IMR-90 (cell line): ENCODE data around the gene MGAT1. TPM values are rescaled to one million over a fixed set of nuclear protein-coding genes. Genes with fewer than 3 reads are reported as not detected.
A peak's percentile ranks its signal among the peaks of the same experiment; 100 is the strongest.

Source experiments
- ATAC-seq: fragments of 200-7000 bp; cut with Tn5 transposase; 2 replicates; pipeline ENCODE4 v1.9.1; 2020; ENCODE audit warnings: low read depth, mild to moderate bottlenecking, moderate library complexity
- BruUV-seq: library from RNA; stranded (reverse); fragments of 400-500 nt; replicated peaks from 2 replicates; lab custom pipeline; 2021; lab: Mats Ljungman, UMichigan
- CTCF ChIA-PET: fragments of 300-600 bp; formaldehyde crosslinking; extraction: SDS; loops from one replicate; lab custom pipeline; 2021; ENCODE audit warnings: antibody characterized with exemption; lab: Yijun Ruan, JAX
- POLR2A ChIA-PET: fragments of 300-600 bp; sonication (Branson Sonifier 250); formaldehyde crosslinking; loops from one replicate; lab custom pipeline; 2022; ENCODE audit warnings: antibody characterized with exemption; ENCODE audit not compliant: unreplicated experiment; lab: Charles Lee
- DNase-seq: peaks from one replicate; pipeline ENCODE4 v3.0.0; 2013
- H2AFZ ChIP-seq: replicated peaks from 2 replicates; pipeline ENCODE3; 2013; ENCODE audit warnings: low read length, mild to moderate bottlenecking; ENCODE audit not compliant: poor library complexity
- H2AK5ac ChIP-seq: 2 replicates; pipeline ENCODE4 v1.6.1; 2013; ENCODE audit warnings: low read depth, low read length, inconsistent platforms
- H2AK9ac ChIP-seq: replicated peaks from 2 replicates; pipeline ENCODE3; 2013; ENCODE audit warnings: mild to moderate bottlenecking, low read depth, low read length, moderate library complexity; ENCODE audit not compliant: poor library complexity
- H2BK120ac ChIP-seq: 2 replicates; pipeline ENCODE4 v1.6.1; 2013; ENCODE audit warnings: low read depth, low read length, inconsistent platforms
- H2BK15ac ChIP-seq: 3 replicates; pipeline ENCODE4 v1.6.1; 2013; ENCODE audit warnings: low read depth, low read length, inconsistent platforms
- H2BK20ac ChIP-seq: 2 replicates; pipeline ENCODE4 v1.6.1; 2013; ENCODE audit warnings: low read depth, mild to moderate bottlenecking, inconsistent platforms, low read length, moderate library complexity
- H2BK5ac ChIP-seq: 2 replicates; pipeline ENCODE4 v1.6.1; 2013; ENCODE audit warnings: mild to moderate bottlenecking, low read depth, low read length, inconsistent platforms; ENCODE audit not compliant: poor library complexity, severe bottlenecking
- H3K14ac ChIP-seq: replicated peaks from 2 replicates; pipeline ENCODE4 v1.6.1; 2013; ENCODE audit warnings: low read depth, low read length, inconsistent platforms
- H3K18ac ChIP-seq: 2 replicates; pipeline ENCODE4 v1.6.1; 2013; ENCODE audit warnings: low read depth, low read length, control low read depth
- H3K23ac ChIP-seq: 2 replicates; pipeline ENCODE4 v1.6.1; 2013; ENCODE audit warnings: low read depth, low read length, inconsistent platforms
- H3K27ac ChIP-seq: 2 replicates; pipeline ENCODE4 v1.5.1; 2013; ENCODE audit warnings: mild to moderate bottlenecking, control low read depth, low read length; ENCODE audit not compliant: insufficient read depth
- H3K27me3 ChIP-seq: 2 replicates; pipeline ENCODE4 v1.6.1; 2013; ENCODE audit warnings: low read length; ENCODE audit not compliant: control insufficient read depth, insufficient read depth
- H3K36me3 ChIP-seq: 2 replicates; pipeline ENCODE4 v1.6.1; 2013; ENCODE audit warnings: low read length, mixed read lengths; ENCODE audit not compliant: control insufficient read depth, insufficient read depth
- H3K4ac ChIP-seq: 2 replicates; pipeline ENCODE4 v1.6.1; 2013; ENCODE audit warnings: low read depth, low read length, inconsistent platforms
- H3K4me1 ChIP-seq: 2 replicates; pipeline ENCODE4 v1.6.1; 2013; ENCODE audit warnings: low read length, mixed read lengths; ENCODE audit not compliant: control insufficient read depth, insufficient read depth
- H3K4me2 ChIP-seq: 2 replicates; pipeline ENCODE4 v1.6.1; 2013; ENCODE audit warnings: low read depth, mild to moderate bottlenecking, control low read depth, low read length, moderate library complexity
- H3K4me3 ChIP-seq: 2 replicates; pipeline ENCODE4 v1.5.1; 2013; ENCODE audit warnings: low read depth, mild to moderate bottlenecking, control low read depth, low read length, moderate library complexity; ENCODE audit not compliant: insufficient read depth
- H3K56ac ChIP-seq: 2 replicates; pipeline ENCODE4 v1.6.1; 2013; ENCODE audit warnings: low read length, inconsistent platforms; ENCODE audit not compliant: insufficient read depth; ENCODE audit errors: extremely low read depth
- H3K79me1 ChIP-seq, 2 experiments: 2 replicates each; pipeline ENCODE4 v1.6.1; 2013; ENCODE audit warnings: low read length in 2 of 2, inconsistent platforms in 1 of 2, low read depth in 1 of 2
- H3K9ac ChIP-seq: 2 replicates; pipeline ENCODE4 v1.6.1; 2013; ENCODE audit warnings: low read depth, low read length, control low read depth
- H3K9me1 ChIP-seq: 2 replicates; pipeline ENCODE4 v1.6.1; 2013; ENCODE audit warnings: low read length, inconsistent platforms; ENCODE audit not compliant: insufficient read depth
- H3K9me3 ChIP-seq: 2 replicates; pipeline ENCODE4 v1.6.1; 2013; ENCODE audit warnings: low read length; ENCODE audit not compliant: control insufficient read depth, insufficient read depth
- H4K20me1 ChIP-seq: 2 replicates; pipeline ENCODE4 v1.6.1; 2013; ENCODE audit warnings: low read length, inconsistent platforms; ENCODE audit not compliant: insufficient read depth
- H4K5ac ChIP-seq: 2 replicates; pipeline ENCODE4 v1.6.1; 2013; ENCODE audit warnings: mild to moderate bottlenecking, low read depth, low read length, control low read depth
- H4K8ac ChIP-seq, 2 experiments: 2 replicates each; pipeline ENCODE4 v1.6.1; 2013; ENCODE audit warnings: low read depth in 2 of 2, low read length in 2 of 2, control low read depth in 1 of 2, inconsistent platforms in 1 of 2
- H4K91ac ChIP-seq: 2 replicates; pipeline ENCODE4 v1.6.1; 2013; ENCODE audit warnings: low read depth, low read length, inconsistent platforms; ENCODE audit not compliant: insufficient read depth
- CEBPB ChIP-seq: IDR thresholded peaks from 2 replicates; pipeline ENCODE4 v1.6.1; 2012; ENCODE audit warnings: low read depth, low read length, improper control_type of control experiment
- CTCF ChIP-seq: conservative IDR thresholded peaks from 2 replicates; pipeline ENCODE4 v1.5.1; 2012; ENCODE audit warnings: mild to moderate bottlenecking, low read depth, low read length, improper control_type of control experiment
- MXI1 ChIP-seq: IDR thresholded peaks from 2 replicates; pipeline ENCODE4 v1.6.1; 2012; ENCODE audit warnings: low read depth, mild to moderate bottlenecking, low read length, moderate library complexity, borderline replicate concordance
- NFE2L2 ChIP-seq: fragments of 150-350 bp; IDR thresholded peaks from 2 replicates; pipeline ENCODE4 v1.6.1; 2016; ENCODE audit warnings: low read depth, mild to moderate bottlenecking, low read length
- POLR2A ChIP-seq: IDR thresholded peaks from 2 replicates; pipeline ENCODE4 v1.6.1; 2012; ENCODE audit warnings: mild to moderate bottlenecking, low read depth, low read length
- WGBS, 2 experiments: methylation state at CpG; one replicate each; pipeline versions ENCODE4 v1.1.5 to v1.1.7; 2013; ENCODE audit warnings: missing lambda C conversion rate in 2 of 2; ENCODE audit not compliant: insufficient read length in 1 of 2; ENCODE audit errors: extremely low coverage in 2 of 2; 5-methylcytosine and 5-hydroxymethylcytosine counted together
- dilution Hi-C: fragments of 300-500 bp; cut with HindIII; formaldehyde crosslinking; loops from one replicate; pipeline ENCODE4 v1.14.3; 2018; ENCODE audit warnings: low sequenced_read_pairs; ENCODE audit not compliant: unreplicated experiment
- in situ Hi-C: fragments of 300-500 bp; cut with MboI; formaldehyde crosslinking; loops from 3 replicates; pipeline ENCODE4 v1.14.3; 2019; ENCODE audit warnings: low sequenced_read_pairs, inconsistent platforms, mixed read lengths
- intact Hi-C: fragments of 100-400 bp; cut with micrococcal nuclease; formaldehyde crosslinking; loops from 2 replicates; pipeline ENCODE4 v1.10.0; 2022
- polyA plus RNA-seq, 3 experiments: library from polyadenylated mRNA; depleted of rRNA; stranded (reverse); fragments of >200 nt; gene quantifications; 2 replicates each; pipeline ENCODE4 v1.2.3, GENCODE V29; 2012; ENCODE audit warnings: low replicate concordance in 1 of 3
- total RNA-seq: library from RNA; depleted of rRNA; stranded (reverse); fragments of >200 nt; gene quantifications from 2 replicates; pipeline ENCODE4 v1.2.3, GENCODE V29; 2012
- TF ChIP-seq, protein P1 (sequence below): fragments of 150-350 bp; IDR thresholded peaks from 2 replicates; pipeline ENCODE4 v1.6.1; 2017; ENCODE audit warnings: mild to moderate bottlenecking, antibody characterized with exemption, low read length, low read depth

MGAT1 gene
- total and polyA plus RNA-seq, 2 of the 4 experiments (the other 2 are of a cell fraction) = 56.3 to 141 TPM

DNA sequence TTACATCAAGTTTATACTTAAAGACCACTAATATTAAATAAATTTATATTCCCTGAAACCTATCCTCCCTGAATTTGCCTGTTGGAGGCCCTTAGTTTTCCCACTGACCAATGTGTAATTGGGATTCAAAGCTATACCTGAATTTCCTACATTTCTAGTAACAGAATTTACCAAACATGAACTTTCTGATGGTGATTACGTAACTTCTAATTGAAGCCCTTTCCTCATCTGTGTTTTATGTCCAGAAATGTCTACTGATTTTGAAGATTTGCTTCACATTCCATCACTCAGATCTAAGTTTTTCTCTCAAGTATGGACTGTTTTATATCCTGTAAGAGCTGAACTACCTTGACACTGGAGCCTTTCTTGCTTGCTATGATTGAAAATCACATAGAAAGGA lies 45.7 kb upstream of the MGAT1 start:
- WGBS, 2 experiments = no CpG with 5 or more reads among the region's 1 CpG
- H4K20me1 ChIP-seq = no peaks in the 10 kb centered on the region
- peaks cover 40% of the 10 kb centered on the region for H3K36me3 ChIP-seq
- dilution Hi-C loops = no loop called here
- no peak overlapping the region for H3K23ac ChIP-seq
- no peak overlapping the region for H2AFZ ChIP-seq
- H3K79me1 ChIP-seq = peaks cover 0 to 3% of the 10 kb centered on the region in 2 experiments; a peak in 1 of 4 replicates
- peaks cover 57% of the 10 kb centered on the region for H3K9me3 ChIP-seq
- no peaks in the 10 kb centered on the region for H3K27me3 ChIP-seq
- H3K4ac ChIP-seq = no peak overlapping the region
- H3K4me3 ChIP-seq = no peak overlapping the region
- H2BK15ac ChIP-seq = no peak overlapping the region
- H3K9ac ChIP-seq = no peak overlapping the region
- no peak overlapping the region for H2BK20ac ChIP-seq
- in situ Hi-C loops = no loop called here
- CTCF ChIA-PET = interaction anchor here (0.5 kb wide), 1 partner anchor 1227 kb away, joined by 3 read pairs; no protein-coding TSS in a partner anchor
- no peak overlapping the region for H4K5ac ChIP-seq
- H4K91ac ChIP-seq = no peak overlapping the region
- no peak overlapping the region for H3K56ac ChIP-seq
- ATAC-seq (no peak), DNase-seq (no peak)
- no peak overlapping the region for H2BK120ac ChIP-seq
- intact Hi-C loops = no loop called here
- no peak overlapping the region for H3K18ac ChIP-seq
- POLR2A ChIA-PET = no interaction called here
- TF ChIP-seq POLR2A (no peak), CEBPB (peak; percentile 84), MXI1 (no peak), NFE2L2 (no peak), CTCF (no peak)
- TF ChIP-seq, protein P1, sequence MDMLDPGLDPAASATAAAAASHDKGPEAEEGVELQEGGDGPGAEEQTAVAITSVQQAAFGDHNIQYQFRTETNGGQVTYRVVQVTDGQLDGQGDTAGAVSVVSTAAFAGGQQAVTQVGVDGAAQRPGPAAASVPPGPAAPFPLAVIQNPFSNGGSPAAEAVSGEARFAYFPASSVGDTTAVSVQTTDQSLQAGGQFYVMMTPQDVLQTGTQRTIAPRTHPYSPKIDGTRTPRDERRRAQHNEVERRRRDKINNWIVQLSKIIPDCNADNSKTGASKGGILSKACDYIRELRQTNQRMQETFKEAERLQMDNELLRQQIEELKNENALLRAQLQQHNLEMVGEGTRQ = no peak
- no peak overlapping the region for H3K4me2 ChIP-seq
- no peak overlapping the region for H2AK5ac ChIP-seq
- no peak overlapping the region for H3K14ac ChIP-seq
- H2AK9ac ChIP-seq = no peak overlapping the region
- no peak overlapping the region for H4K8ac ChIP-seq
- no peak overlapping the region for H2BK5ac ChIP-seq
- H3K27ac ChIP-seq = no peak overlapping the region
- BruUV-seq = no TSS peak
- no peaks in the 10 kb centered on the region for H3K4me1 ChIP-seq
- no peaks in the 10 kb centered on the region for H3K9me1 ChIP-seq
